ENCODE results near the gene ASTL.
"Not testable (repeated sequence)": the region's sequence is repeated elsewhere in the genome, so short reads cannot be mapped to it uniquely, and the experiment has no call there.

ASTL gene

DNA sequence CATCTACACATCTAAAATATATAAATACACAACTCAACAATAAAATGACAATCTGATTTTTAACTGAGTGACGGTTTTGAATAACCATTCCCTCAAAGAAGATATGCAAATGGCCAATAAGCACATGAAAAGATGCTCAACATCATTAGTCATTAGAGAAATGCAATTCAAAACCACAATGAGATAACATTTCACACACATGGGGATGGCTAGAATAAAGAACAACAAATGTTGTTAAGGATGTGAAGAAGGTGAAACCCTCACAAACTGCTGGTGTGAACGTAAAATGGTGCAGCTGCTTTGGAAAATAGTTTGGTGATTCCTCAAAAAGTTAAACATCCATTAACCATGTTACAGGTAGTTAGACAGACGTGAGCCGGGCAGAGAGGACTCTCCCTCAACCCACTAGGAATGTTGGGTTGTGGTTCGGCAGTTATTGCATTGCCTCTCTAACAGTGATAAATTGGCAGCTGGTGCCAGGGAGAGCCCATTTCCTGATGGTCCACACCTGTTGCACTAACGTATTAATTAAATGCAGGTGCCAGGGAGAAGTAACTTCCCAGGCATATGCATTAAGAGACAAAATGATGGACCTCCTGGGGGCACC is 29.2 kb upstream of the ASTL start:
- Mint-ChIP-seq H3K36me3 (ENCODE audit: low read depth) (no peaks in the 10 kb centered on the region), H3K4me3 (no peak overlapping the region), H3K4me1 (ENCODE audit: low read depth) (peaks cover 67% of the 10 kb centered on the region)

DNA sequence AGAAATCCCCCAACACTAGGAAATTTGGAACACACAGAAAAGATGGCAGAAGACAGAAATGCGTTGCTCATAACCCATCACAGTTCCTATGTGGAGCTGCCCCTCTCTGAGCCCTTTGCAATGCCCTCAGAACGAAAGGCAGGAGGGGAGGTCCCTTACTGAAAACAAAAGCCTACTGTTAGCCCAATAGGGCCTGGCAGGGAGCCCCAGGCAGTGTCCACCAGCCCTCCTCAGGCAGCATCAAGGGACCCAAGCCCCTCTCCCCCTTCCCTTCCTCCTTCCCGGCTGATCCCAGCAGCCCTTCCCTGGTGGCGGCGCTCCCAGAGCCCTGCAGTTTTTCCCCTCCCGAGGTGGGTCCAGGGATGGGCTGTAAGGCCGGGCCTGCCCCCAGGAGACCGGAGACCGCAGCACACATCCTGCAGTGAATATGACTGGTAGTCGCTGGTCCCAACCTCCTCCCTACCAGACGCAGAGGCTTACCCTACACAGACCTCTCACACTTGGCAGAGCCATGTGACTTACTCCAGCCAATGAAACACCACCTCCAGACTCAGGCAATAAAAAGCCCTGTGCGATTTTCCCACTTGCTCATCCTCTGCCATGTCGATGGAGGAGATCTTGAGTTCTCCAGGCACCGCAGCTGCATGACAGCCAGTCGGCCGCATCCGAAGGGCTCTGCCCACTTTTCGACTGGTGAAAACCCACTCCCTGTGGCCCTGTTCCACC is 26.3 kb upstream of the ASTL start:
- Mint-ChIP-seq H3K9me3 (peaks cover 10% of the 10 kb centered on the region), H3K36me3 (ENCODE audit: low read depth) (peaks cover 5% of the 10 kb centered on the region), H3K27me3 (no peaks in the 10 kb centered on the region), H3K27ac (peak overlapping the region; percentile 99), H3K4me3 (peak overlapping the region; percentile 75), H3K4me1 (ENCODE audit: low read depth) (peaks cover 82% of the 10 kb centered on the region)
- DNase-seq: peak; percentile 84

More for the DNA sequence above, 29.2 kb upstream of the ASTL start:
- Mint-ChIP-seq H3K9me3 (peaks cover 4% of the 10 kb centered on the region), H3K27ac (peak overlapping the region; percentile 73), H3K27me3 (no peaks in the 10 kb centered on the region)
- no peak for DNase-seq

DNA sequence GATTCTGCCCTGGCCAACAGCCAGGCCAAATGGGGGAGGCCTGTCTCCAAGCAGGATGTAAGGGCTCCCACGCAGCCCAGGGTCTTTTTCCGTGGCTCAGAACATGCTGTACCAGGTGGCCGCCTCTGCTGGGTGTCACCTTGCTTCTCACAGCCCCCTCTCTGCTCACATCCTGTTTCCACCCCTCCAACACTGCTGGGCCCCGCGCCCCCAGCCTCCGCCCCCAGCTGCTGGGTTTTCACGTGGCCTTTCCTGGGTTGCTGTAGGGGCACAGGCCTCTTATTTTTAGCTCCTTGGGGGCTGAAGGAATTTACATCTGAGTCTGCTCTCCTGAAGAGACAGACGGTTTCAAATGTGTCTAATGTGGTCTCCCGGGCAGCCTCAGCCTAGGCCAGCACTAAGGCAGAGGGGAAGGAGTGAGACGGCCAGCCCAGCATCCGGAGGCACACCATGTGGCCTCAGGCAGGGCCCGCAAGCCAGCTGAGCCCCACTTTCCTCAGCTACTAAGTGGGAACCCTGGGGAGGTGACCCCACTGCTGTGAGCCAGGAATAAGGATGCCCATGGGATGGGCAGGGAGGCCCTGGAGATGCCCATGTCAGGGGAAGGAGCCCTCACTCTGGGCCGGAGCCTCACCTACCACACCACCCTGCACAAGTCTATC is 25.6 kb upstream of the ASTL start:
- Mint-ChIP-seq H3K27ac (peak overlapping the region; percentile 99), H3K27me3 (no peaks in the 10 kb centered on the region), H3K9me3 (peaks cover 7% of the 10 kb centered on the region), H3K36me3 (ENCODE audit: low read depth) (peaks cover 5% of the 10 kb centered on the region), H3K4me1 (ENCODE audit: low read depth) (peaks cover 83% of the 10 kb centered on the region), H3K4me3 (peak overlapping the region; percentile 75)
- peak; percentile 91 for DNase-seq

DNA sequence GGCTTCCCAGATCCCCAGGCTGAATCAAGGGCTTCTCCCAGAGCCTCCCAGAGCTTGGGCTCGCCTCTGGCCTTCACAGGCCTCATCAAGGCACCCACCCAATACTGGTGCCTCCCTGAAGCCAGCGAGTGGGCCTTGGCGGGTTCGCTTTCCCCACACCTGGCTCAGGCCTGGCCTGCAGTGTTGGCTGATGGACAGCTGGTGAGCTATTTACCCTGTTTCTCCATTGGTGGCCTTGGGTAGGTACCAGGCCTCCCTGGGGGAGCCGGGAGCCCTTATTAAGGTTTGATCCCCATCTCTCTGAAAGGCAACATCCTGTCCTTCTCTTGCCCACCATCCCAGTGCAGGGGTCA is 25.1 kb upstream of the ASTL start:
- peaks cover 85% of the 10 kb centered on the region for H3K4me1 Mint-ChIP-seq (ENCODE audit: low read depth)
- no peaks in the 10 kb centered on the region for H3K27me3 Mint-ChIP-seq
- no peak for DNase-seq
- H3K27ac Mint-ChIP-seq: peak overlapping the region; percentile 99
- peaks cover 5% of the 10 kb centered on the region for H3K36me3 Mint-ChIP-seq (ENCODE audit: low read depth)
- peak overlapping the region; percentile 75 for H3K4me3 Mint-ChIP-seq
- H3K9me3 Mint-ChIP-seq: peaks cover 7% of the 10 kb centered on the region

- Mint-ChIP-seq H3K36me3 (ENCODE audit: low read depth) (peaks cover 5% of the 10 kb centered on the region), H3K27ac (peak overlapping the region; percentile 99), H3K4me3 (peak overlapping the region; percentile 9), H3K4me1 (ENCODE audit: low read depth) (peaks cover 86% of the 10 kb centered on the region), H3K9me3 (peaks cover 7% of the 10 kb centered on the region), H3K27me3 (no peaks in the 10 kb centered on the region)
- DNase-seq: no peak
These were observed 23.6 kb upstream of the ASTL start for GRCh38 chr2:96161898-96162297.

DNA sequence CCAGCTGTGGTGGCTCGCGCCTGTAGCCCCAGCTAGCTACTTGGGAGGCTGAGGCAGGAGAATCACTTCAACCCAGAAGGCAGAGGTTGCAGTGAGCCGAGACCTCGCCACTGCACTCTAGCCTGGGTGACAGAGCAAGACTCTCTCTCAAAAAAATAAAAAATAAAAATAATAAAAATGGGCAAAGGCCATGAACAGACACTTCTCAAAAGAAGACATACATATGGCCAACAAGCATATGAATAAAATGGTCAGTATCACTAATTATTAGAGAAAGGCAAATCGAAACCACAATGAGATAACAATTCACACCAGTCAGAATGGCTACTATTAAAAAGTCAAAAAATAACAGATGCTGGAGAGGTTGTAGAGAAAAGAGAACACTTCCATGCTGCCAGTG is 22.1 kb upstream of the ASTL start:
- not testable (repeated sequence) for H3K4me3 Mint-ChIP-seq; H3K36me3 Mint-ChIP-seq (ENCODE audit: low read depth); DNase-seq; H3K27me3 Mint-ChIP-seq; H3K9me3 Mint-ChIP-seq
- H3K4me1 Mint-ChIP-seq (ENCODE audit: low read depth): peaks cover 96% of the 10 kb centered on the region
- H3K27ac Mint-ChIP-seq: peak overlapping the region; percentile 95

GRCh38 chr2:96159084-96159830 is 21.0 kb upstream of the ASTL start:
- peak; percentile 71 for DNase-seq
- Mint-ChIP-seq H3K4me3 (peak overlapping the region; percentile 54), H3K36me3 (ENCODE audit: low read depth) (peaks cover 5% of the 10 kb centered on the region), H3K9me3 (peaks cover 7% of the 10 kb centered on the region), H3K27ac (peak overlapping the region; percentile 95), H3K4me1 (ENCODE audit: low read depth) (peaks cover 96% of the 10 kb centered on the region), H3K27me3 (no peaks in the 10 kb centered on the region)

GRCh38 chr2:96158554-96158940 is 20.2 kb upstream of the ASTL start:
- peaks cover 7% of the 10 kb centered on the region for H3K9me3 Mint-ChIP-seq
- peaks cover 5% of the 10 kb centered on the region for H3K36me3 Mint-ChIP-seq (ENCODE audit: low read depth)
- H3K4me3 Mint-ChIP-seq: peak overlapping the region; percentile 54
- peak; percentile 51 for DNase-seq
- peak overlapping the region; percentile 95 for H3K27ac Mint-ChIP-seq
- peaks cover 94% of the 10 kb centered on the region for H3K4me1 Mint-ChIP-seq (ENCODE audit: low read depth)
- no peaks in the 10 kb centered on the region for H3K27me3 Mint-ChIP-seq

- peak; percentile 96 for DNase-seq
- H3K9me3 Mint-ChIP-seq: peaks cover 7% of the 10 kb centered on the region
- H3K36me3 Mint-ChIP-seq (ENCODE audit: low read depth): peaks cover 5% of the 10 kb centered on the region
- no peaks in the 10 kb centered on the region for H3K27me3 Mint-ChIP-seq
- H3K27ac Mint-ChIP-seq: peak overlapping the region; percentile 95
- H3K4me1 Mint-ChIP-seq (ENCODE audit: low read depth): peaks cover 94% of the 10 kb centered on the region
- peak overlapping the region; percentile 54 for H3K4me3 Mint-ChIP-seq
These were observed 19.6 kb upstream of the ASTL start for GRCh38 chr2:96157649-96158553.

GRCh38 chr2:96156926-96157648 is 18.8 kb upstream of the ASTL start:
- Mint-ChIP-seq H3K9me3 (peaks cover 7% of the 10 kb centered on the region), H3K4me3 (peak overlapping the region; percentile 54), H3K27me3 (no peaks in the 10 kb centered on the region), H3K4me1 (ENCODE audit: low read depth) (peaks cover 93% of the 10 kb centered on the region), H3K27ac (peak overlapping the region; percentile 95), H3K36me3 (ENCODE audit: low read depth) (peaks cover 5% of the 10 kb centered on the region)
- DNase-seq: peak; percentile 67

DNA sequence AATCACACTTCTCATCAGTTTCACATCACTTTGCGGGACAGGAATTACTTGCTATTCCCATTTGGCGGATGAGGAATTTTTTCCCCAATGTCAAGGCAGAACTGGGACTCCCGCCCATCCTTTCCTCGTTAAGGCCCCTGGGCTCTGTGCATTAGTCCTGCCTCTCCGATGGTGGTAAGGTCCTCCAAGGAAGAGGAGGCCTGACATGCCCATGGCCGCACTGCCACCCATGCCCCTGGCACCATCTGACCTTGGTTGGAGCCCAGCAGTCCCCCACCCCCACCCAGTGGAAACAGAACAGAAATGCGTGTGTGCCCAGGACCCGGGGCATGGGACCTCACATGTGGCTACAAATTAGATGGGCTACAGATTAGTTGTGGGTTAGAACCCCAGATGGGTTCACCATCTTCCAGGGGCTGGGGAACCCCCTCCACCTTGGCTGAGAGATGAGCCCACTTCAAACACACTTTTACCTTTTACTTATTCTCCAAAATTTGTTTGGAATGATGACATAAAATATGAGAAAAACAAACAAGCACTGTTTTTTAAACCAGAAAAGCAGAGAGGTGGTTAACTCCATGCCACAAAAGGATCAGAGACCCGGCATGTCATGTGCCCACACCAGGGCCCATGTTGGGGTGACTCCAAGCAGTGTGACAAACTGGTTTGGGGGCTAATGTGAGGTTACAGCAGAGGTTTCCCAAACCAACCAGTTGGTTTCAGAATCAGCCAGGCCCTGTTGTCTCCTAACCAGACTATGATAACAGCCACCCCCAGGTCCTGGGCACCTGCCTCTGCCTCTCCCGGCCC is 17.9 kb upstream of the ASTL start:
- H3K9me3 Mint-ChIP-seq: peaks cover 7% of the 10 kb centered on the region

DNA sequence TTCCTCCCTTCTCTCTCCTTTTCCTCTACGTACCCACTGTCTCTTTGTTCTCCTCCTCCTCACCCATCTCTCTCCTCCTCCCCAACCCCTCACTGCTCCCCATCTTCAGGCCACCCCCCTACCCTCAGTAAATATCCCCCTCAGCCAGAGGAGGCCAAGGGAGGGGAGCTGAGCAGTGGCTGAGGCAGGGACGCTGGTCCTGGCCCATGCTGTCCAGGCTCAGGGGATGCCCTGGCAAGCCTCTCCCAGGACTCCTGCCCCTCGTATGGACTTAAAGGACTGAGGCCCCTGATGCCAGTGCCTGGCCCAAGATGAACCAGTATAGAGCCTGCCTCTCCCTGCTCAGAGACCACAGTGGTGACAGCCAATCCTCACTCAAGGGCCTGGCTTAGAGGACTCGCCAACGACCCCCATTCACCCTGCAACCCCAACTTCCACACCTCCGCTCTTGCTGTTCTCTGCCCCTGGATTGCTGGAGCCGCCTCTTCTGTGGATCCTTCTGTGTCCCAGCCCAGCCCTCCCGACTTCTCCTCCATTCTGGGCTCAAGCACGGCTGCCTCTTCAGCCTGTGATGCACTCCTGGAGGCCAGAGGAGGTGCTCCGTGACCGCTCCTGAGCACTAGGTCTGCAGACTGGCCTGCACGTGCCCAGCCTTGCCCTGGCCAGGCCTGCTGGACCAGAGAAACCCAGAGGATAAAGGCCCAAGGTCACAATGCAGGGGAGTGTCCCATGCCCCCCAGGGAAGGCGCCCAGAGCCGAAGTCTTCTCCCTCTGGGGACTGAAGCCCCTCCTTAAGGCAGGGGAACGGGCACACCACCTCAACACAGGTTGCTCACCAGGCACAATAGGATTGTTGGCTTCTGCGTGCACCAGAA is 16.4 kb upstream of the ASTL start:
- H3K9me3 Mint-ChIP-seq: no peaks in the 10 kb centered on the region
- no peak overlapping the region for H3K4me3 Mint-ChIP-seq
- peaks cover 95% of the 10 kb centered on the region for H3K4me1 Mint-ChIP-seq (ENCODE audit: low read depth)
- no peak overlapping the region for H3K27ac Mint-ChIP-seq
- peak; percentile 33 for DNase-seq
- no peaks in the 10 kb centered on the region for H3K27me3 Mint-ChIP-seq
- peaks cover under 1% of the 10 kb centered on the region for H3K36me3 Mint-ChIP-seq (ENCODE audit: low read depth)

More for the DNA sequence above, 17.9 kb upstream of the ASTL start:
- Mint-ChIP-seq H3K4me3 (peak overlapping the region; percentile 54), H3K4me1 (ENCODE audit: low read depth) (peaks cover 93% of the 10 kb centered on the region), H3K27me3 (no peaks in the 10 kb centered on the region), H3K27ac (peak overlapping the region; percentile 95), H3K36me3 (ENCODE audit: low read depth) (peaks cover 5% of the 10 kb centered on the region)
- DNase-seq: peak; percentile 65
